GM19324 (cell line): ENCODE measurements around the gene TDRD9.
A peak's percentile ranks its signal among the peaks of the same experiment; 100 is the strongest.

Experiments used
- ATAC-seq: cut with Tn5 transposase; IDR thresholded peaks from one replicate; pipeline ENCODE4 v1.9.1; 2021; ENCODE audit warnings: mild to moderate bottlenecking, moderate library complexity; ENCODE audit not compliant: unreplicated experiment, low FRiP score

TDRD9 gene

DNA sequence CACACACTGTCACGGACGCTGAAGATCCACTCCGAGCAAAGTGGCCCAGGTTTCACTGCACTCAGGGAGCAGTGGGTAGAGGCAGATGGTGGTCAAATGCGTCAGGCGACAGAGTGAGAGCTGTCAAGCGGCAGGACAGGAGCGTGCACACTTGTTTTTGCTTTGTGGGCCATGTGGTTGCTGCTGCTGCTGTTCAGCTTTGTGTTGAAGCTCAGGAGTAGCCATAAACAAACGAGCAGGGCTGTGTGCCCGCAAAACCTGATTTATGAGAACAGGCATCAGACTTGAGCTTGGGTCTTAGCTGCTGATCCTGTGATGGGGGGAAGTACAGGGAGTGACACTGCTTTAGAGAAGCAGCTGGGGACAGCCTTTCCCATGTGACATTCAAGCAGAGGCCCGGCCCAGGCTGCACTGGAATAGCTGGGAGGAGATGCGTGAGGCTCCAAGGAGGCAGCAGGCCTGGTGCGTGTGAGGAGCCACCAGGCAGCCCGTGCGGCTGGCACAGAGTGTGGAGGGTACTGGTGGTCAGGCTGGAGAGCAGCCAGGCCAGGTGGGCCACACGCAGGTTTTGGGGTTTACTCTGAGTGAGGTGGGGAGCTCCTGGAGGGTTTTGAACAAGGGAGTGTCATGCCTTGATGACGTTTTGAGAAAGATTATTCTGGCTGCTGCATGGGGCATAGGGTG is 126.1 kb downstream of the TDRD9 start:
- ATAC-seq: no peak

DNA sequence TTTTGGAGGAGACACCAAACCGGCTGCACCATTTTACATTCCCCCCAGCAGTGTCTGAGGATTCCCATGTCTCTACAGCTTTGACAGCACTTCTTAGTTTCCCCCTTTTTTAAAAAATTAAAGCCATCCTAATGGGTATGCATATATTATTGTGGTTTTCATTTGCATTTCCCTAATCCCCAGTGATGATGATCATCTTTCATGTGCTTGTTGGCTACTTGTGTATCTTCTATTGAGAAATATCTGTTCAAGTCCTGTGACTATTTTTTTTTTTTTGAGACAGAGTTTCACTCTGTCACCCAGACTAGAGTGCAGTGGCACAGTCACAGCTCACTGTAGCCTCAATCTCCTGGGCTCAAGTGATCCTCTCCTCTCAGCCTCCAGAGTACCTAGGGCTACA is 134.0 kb downstream of the TDRD9 start:
- ATAC-seq: no peak

DNA sequence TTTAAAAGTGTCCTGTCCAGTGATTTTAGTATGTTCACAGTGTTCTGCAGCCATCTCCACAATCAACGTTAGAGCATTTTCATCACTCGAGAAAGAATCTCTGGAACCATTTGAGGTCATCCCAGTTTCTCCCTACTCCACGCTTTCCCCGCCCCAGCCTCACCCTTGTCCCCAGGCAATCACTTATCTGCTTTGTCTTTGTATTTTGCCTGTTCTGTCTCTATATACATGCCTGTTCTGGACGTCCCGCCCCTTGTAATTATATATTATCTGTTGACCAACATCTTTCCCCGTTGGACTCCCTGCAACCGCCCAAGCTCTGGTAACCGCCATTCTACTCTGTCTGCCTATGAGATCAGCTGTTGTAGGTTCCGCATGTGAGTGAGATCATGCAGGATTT is 135.7 kb downstream of the TDRD9 start:
- no peak for ATAC-seq

DNA sequence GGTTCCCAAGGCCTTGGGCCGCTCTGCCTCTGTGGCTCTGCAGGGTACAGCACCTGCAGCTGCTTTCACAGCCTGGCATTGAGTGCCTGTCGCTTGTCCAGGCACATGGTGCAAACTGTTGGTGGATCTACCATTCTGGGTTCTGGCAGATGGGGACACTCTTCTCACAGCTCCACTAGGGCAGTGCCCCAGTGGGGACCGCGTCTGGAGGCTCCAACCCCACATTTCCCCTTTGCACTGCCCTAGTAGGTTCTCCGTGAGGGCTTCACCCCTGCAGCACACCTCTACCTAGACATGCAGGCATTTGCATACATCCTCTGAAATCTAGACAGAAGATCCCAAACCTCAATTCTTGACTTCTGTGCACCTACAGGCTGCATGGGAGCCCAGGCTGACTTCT is 138.0 kb downstream of the TDRD9 start:
- no peak for ATAC-seq

DNA sequence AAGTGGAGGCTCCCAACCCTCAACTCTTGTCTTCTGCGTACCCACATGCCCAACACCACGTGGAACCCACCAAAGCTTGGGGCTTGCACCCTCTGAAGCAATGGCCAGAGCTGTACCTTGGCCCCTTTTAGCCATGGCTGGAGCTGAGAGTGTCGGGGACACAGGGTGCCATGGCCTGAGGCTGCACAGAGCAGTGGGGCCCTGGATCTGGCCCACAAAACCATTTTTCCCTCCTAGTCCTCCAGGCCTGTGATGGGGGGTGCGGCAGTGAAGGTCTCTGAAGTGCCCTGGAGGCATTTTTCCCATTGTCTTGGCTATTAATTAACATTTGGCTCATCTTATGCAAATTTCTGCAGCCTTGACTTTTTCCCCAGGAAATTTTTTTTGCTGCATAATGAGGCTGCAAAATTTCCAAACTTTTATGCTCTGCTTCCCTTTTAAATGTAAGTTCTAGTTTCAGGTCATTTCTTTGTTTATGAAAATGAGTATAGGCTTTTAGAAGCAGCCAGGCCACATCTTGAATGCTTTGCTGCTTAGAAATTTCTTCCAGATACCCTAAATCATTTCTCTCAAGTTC is 138.6 kb downstream of the TDRD9 start:
- no peak for ATAC-seq

DNA sequence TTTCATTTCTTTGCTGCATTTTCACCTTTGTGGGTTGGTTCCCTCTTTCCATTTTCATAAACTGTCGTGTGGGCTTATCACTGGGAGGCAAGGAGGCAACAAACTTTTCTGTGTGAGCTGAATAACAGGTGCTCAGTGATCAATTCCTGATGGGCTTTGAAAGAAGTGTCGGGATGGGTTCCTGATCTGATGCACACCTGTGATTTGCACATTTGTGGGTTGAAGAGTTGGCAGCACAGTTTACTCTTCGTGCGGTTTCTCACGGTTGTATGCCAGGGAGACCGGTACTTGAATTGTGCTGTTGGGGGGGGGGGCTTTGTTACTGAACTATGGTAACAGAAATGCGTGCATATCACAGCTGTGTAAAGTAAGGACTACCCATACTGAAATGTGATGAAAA is 141.3 kb downstream of the TDRD9 start:
- no peak for ATAC-seq

DNA sequence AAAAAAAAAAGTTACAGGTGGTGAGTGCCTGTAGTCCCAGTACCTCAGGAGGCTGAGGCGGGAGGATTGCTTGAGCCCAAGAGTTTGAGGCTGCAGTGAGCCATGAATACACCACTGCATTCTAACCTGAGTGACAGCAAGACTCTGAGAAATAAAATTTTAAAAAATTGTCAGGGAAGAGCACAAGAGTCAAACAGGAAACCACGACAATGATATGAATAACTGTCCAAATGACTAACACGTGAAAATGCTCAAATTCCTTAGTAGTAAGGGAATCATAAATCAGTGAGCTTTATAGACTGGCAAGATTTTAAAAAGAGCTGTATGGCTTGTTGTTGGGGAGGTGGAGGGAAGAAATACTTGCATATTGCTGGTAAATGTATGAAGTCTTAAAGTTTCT is 144.3 kb downstream of the TDRD9 start:
- no peak for ATAC-seq

DNA sequence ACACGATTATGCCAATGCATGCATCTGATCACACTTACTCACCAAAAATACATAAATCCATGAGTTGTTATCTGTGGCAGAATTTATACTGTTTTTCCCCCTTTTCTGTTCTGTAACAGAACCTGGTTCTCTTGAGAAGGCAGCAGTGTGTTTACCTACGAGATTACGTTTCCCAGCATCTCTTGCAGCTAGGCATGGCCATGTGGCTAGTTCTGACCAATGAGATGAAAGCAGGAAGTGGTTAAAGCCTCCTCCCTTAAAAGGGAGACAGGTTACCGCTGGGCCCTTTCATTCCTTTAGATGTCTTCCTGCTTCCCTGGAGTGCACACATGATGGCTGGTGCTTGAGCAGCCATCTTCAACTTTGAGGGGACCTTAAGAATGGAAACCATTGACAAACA is 145.5 kb downstream of the TDRD9 start:
- no peak for ATAC-seq

DNA sequence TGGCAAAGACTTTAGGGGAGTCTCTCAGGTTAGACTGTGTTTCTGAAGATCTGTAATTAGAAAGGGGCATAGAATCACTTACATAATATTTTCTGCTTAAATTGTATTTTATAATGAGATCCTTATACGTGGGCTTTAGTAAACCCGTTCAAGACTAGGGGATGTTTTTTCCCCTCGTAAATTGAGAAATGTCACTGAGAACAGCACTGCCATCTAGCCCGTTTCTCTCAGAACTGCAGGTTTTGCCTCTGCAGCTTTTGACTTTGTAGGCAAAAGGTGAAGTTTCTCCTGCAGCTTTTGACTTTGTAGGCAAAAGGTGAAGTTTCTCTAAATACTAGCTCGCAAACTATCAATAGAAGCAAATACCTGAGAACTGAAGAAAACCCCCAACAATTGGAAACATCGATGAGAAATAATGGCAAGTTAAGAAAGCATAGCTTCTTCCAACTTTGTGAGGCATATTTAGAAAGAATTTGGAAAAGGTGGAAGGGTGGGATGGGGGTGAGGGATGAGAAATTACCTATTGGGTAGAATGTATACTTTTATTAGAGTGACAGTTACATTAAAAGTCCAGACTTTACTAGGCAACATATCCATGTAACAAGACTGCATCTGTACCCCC is 147.4 kb downstream of the TDRD9 start:
- no peak for ATAC-seq

DNA sequence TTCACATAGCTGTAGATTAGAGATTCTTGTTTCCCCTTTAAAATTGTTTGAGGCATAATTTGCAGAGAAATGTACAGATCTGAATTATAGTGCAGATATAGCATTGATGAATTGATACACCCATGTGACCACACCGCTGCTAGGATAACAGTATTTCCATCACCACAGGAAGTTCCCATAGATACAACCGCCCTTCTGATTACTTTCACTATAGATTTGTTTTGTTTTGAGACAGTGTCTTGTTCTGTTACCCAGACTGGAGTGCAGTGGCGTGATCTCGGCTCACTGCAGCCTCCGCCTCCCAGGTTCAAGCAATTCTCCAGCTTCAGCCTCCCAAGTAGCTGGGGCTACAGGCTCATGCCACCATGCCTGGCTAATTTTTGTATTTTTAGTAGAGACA is 148.5 kb downstream of the TDRD9 start:
- ATAC-seq: no peak

DNA sequence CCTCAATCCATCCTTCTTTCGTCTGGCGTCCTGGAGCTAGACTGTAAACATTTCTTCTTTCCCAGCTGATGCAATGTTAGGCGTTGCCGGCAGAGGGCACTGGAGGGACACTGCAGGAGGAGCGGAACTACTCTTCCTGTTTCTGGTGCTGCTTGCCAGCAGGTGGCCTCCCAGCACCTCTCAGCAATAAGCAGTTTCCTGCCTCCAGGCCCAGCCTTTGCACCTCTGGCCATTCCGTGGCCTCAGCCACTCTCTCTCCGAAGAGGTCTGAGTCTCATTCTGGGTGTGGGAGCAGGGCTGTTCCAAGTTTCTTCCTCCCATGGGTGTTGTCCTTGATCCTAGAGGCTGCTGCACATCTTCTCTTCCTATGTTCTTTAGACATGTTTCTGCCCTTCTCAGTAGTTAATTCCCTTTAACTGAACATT is 149.8 kb downstream of the TDRD9 start:
- peak; percentile 66 for ATAC-seq

DNA sequence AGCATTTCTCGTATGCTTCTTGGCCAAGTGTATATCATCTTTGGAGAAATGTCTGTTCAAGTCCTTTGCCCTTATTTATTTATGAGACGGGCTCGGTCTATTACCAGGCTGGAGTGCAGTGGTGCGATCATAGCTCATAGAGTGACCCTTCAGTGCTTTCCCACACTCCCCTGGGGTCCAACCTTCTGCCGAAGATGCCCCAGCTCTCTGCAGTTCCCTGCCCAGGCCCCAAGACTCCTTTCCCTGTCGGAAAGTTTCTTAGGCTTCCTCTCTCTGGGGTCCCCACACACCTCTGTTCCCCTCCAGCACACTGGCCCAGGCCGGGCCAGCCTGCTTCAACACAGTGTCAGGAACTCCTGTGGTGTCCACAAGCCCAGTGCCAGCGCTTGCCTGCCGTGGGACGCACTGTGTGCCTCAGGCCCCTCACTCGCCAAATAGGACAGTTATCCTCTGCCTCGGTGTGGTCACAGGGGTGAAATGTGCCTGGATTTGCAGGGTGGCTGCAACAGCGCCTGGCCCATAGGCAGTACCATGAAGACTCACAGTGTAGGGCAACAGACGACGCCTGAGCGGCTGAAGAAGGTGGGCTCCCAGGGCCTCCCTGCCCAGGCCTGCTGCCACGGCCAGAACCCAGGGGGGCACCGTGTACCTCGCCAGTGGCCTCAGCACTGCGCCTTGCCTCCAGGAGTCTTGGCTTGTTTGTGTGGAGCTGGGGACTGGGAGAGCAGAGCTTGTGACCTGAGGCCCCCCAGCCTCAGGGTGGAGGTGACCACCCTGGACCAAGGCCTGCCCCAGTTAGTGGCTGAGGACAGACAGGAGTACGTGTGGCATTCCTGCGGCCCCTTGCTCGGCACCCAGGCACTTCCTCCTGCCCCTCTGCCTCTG is 152.4 kb downstream of the TDRD9 start:
- no peak for ATAC-seq

DNA sequence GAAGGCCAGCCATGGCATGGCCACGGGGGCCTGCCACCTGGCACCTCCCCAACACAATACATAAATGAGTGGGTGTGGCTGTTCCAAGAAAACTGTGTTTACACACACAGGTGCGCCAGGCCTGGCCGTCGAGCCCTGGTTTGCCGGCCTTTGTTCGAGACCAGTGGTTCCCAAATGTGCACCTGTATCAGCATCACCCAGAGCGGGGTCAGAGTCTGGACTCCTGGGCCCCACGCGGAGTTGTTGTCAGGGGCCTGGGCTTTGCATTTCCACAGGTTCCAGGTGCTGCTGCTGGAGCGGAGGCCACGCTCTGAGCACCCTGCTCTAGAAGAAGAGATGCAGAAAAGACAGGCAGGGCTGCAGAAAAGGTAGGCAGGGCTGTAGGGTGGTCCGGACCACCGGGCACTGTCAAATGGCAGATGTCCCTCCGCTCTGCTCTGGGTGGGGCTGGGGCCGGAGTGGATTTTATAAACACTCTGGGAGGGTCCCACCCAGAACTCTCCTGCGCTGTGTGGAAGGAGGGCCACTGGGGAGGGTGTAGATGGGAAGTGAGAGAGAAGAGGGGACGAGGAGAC is 153.1 kb downstream of the TDRD9 start:
- no peak for ATAC-seq

DNA sequence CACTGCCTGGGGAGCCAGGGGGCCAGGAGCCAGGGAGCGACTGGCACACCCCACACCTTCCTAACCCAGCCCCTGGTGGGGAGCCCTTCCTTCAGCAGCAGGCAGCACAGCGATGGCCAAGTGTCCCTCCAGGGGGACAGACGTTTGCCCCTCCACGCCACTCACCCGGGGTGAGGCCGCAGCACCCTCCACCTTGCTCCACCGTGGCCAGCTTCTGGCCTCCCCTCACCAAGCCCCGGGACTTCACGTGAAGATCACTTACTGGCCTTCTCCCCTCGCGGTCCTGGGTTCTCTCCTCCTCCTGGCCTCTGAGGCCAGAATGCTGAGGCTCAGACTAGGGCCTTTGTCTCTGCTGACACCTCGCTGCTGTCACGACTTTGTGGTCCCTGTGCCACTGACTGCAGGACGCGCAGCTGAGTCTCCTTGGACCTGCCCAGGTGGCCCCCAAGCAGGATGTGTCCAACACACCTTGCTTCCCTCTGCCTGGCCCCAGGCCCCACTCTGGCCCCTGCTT is 153.8 kb downstream of the TDRD9 start:
- ATAC-seq: no peak

DNA sequence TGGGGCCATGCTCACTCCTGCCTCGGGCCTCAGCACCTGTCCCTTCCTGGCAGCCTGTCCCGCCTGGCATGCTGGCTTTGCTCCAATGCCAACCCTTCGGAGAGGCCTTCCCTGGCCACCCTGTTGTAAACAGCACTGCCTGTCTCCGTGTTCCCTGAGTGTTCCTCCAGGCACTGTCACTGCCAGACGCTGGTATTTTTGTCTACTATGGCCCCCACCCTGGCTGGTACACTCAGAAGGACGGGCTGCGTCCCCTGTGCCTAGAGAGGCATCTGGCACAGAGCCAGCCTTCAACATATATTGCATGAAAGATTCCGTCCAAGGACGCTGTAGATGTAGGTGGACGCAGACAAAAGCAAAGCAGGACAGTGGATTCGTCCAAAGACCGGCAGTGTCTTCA is 154.6 kb downstream of the TDRD9 start:
- ATAC-seq: no peak

DNA sequence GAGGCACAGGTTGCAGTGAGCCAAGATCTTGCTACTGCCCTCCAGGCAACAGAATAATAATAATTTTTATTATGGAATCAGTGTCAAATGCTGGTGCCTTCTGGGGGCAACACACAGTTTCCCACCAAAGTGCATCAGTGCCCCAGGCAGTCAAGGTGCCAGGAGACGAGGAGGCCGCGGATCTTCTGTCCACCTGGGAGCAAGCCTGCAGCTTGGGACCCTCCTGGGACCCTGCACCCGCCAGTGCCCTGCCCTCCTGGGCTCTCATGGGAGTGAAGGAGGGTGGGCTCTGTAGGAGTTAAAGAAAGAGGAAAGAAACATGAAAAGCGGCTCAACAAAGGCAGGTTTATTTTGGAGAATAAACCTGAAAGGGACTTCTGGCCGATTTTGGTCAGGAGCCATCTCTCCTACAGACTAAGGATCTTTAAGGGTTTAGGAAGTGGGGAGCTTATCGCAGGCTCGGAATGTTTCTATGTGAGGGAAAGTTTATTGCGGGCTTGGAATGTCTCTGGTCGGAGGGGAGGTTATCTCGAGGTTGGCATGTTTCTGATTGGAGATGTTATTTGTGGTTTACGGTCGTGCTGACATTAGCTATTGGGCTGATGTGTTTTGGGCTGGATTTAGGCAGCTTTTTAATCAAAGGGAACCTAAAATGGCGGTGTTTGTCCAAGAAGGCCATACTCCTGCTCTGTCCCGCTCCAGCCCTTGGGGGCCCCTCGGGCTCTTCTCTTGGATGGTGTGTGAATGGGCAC is 156.2 kb downstream of the TDRD9 start:
- ATAC-seq: no peak

DNA sequence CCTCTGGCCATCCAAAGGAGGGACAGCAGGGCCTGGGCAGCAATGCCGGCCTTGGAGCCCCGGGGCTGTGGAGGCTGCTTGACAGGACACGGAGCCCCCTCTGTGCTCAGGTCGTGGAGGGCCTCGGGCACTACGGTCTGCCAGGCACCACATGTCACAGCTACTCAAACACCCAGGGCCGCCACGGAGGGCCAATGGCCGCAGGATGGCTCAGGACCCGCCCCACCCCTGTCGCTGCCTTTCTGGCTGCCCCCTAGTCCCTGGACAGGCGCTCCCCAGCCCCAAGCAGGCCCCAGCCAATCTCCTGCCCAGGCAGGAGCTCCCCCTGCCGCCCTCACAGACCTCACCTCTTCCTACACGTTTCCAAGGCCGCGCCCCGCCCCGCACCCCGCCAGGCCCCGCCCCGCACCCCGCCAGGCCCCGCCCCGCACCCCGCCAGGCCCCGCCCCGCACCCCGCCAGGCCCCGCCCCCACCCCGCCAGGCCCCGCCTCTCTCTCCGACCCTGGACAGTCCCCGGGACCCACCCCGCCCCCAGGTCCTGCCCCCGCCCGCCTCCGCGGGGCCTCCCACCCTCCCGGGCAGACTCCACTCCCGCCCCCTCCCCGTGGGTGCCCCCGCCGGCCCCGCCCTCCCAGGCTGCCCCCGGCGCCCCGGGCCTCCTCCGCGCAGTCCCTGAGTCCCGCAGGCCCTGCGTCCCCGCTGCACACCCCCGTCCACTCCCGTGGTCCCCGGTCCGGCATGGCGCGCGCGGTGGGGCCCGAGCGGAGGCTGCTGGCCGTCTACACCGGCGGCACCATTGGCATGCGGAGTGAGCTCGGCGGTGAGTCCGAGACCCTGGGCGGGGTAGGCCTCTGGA is 157.0 kb downstream of the TDRD9 start, which contains the start of gene ASPG:
ASPG (plus strand) TSS at position 669 of the 857 bp plus-strand sequence; CDS start at position 740, 71 bp downstream.
- no peak for ATAC-seq

DNA sequence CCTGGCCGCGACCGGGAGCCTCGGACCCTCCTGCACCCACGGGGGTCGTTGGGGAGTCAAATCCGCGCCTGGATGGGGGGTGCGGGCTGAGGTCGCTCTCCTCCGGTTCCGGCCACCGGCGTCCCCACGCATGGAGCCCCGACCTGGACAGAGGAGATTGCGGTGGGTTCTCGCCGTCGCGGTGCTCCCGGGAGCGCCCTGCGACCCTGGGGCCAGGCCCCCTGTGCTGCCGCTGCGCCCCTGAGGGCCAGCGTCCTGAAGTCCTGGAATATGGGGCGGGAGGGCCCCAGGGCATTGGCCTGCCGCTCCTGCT is 157.6 kb downstream of the TDRD9 start:
- no peak for ATAC-seq

DNA sequence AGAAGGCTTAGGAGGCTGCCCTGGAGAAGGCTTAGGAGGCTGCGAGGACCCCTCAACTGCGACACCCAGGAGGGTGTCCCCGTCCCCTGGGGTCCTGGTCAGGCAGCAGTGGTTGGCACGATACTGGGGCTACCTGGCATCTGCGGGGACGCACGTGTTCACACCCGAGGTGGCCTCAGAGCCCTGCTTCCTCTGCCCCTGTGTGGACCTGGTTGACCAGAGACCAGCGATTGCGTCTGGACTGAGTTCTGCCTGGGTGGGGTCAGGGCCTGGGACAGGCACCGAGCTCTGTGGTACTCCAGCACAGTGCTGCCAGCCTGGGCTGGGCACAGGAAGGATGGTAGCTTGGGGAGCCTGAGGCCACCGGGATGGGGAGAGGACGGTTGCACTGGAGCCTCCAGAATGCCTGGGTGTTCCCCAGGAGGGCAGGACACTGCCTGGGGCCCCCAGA is 158.0 kb downstream of the TDRD9 start:
- no peak for ATAC-seq
